Gastrocnemius medialis (tissue), 4 donors: ENCODE data around the gene FAHD2A.
"Not testable (repeated sequence)": the region's sequence is repeated elsewhere in the genome, so short reads cannot be mapped to it uniquely, and the experiment has no call there.

Source experiments
- CTCF ChIP-seq, 5 experiments: fragments of 450-650 bp in 3 of 5; fragments of 200-600 bp in 2 of 5; sonication (generic) in 2 of 5; IDR thresholded peaks in 4 of 5; conservative IDR thresholded peaks in 1 of 5; 1 replicate in 4 of 5; 2 replicates in 1 of 5; pipeline ENCODE4 v1.5.1; 2016 to 2019; ENCODE audit warnings: antibody characterized with exemption in 5 of 5, mild to moderate bottlenecking in 3 of 5, moderate library complexity in 3 of 5
- POLR2A ChIP-seq, 2 donors: fragments of 450-650 bp; IDR thresholded peaks; one replicate each; pipeline ENCODE4 v1.6.1; 2017; ENCODE audit warnings: antibody characterized with exemption in 2 of 2, mild to moderate bottlenecking in 2 of 2, moderate library complexity in 2 of 2

- TF ChIP-seq CTCF (IDR thresholded peaks at IDR 0.05 in 4 of 5, conservative IDR thresholded peaks at IDR 0.05 in 1 of 5); POLR2A (IDR thresholded peaks at IDR 0.05): not testable (repeated sequence)
Measured at GRCh38 chr2:95355486-95355885, 47.0 kb upstream of the FAHD2A start.
